Peyer's patch (tissue), 4 donors: Measurements from ENCODE around the gene CHTF18. TPM values are rescaled to one million over a fixed set of nuclear protein-coding genes. Genes with fewer than 3 reads are reported as not detected.
"Not testable (repeated sequence)": the region's sequence is repeated elsewhere in the genome, so short reads cannot be mapped to it uniquely, and the experiment has no call there.

ENCODE experiments used
- DNase-seq, 3 donors: peaks; one replicate each; pipeline ENCODE4 v3.0.0-alpha.2; 2017 to 2019
- H3K27ac ChIP-seq, 4 donors: fragments of 200-600 bp; sonication (generic); one replicate each; pipeline ENCODE4 v1.5.1; 2016 to 2019
- H3K27me3 ChIP-seq, 2 donors: fragments of 200-600 bp; sonication (generic); one replicate each; pipeline ENCODE4 v1.5.1; 2019
- H3K36me3 ChIP-seq, 3 donors: fragments of 200-600 bp; sonication (generic); one replicate each; pipeline ENCODE4 v1.5.1; 2016 to 2019
- H3K4me1 ChIP-seq, 4 donors: fragments of 200-600 bp; sonication (generic); one replicate each; pipeline ENCODE4 v1.5.1; 2016 to 2019
- H3K4me3 ChIP-seq, 4 donors: fragments of 200-600 bp; sonication (generic); 1 replicate in 3 of 4; 2 replicates in 1 of 4; pipeline ENCODE4 v1.5.1; 2016 to 2019; ENCODE audit warnings: mild to moderate bottlenecking in 1 of 4
- H3K9me3 ChIP-seq, 4 donors: fragments of 200-600 bp; sonication (generic); one replicate each; pipeline ENCODE4 v1.5.1; 2016 to 2019; ENCODE audit warnings: mild to moderate bottlenecking in 1 of 4
- CTCF ChIP-seq, 6 experiments: fragments of 450-650 bp in 4 of 6; fragments of 200-600 bp in 2 of 6; sonication (generic) in 1 of 6; IDR thresholded peaks; one replicate each; pipeline ENCODE4 v1.5.1; 2017 to 2019; ENCODE audit warnings: antibody characterized with exemption in 6 of 6, mild to moderate bottlenecking in 3 of 6, moderate library complexity in 1 of 6
- POLR2A ChIP-seq, 2 donors: fragments of 450-650 bp; IDR thresholded peaks; one replicate each; pipeline ENCODE4 v1.5.1; 2017; ENCODE audit warnings: antibody characterized with exemption in 2 of 2, mild to moderate bottlenecking in 2 of 2, moderate library complexity in 2 of 2
- total RNA-seq, 4 donors: library from RNA; depleted of rRNA; stranded (reverse); fragments of >200 nt; gene quantifications; one replicate each; pipeline ENCODE4 v1.1.0, GENCODE V29; 2016

The CHTF18 gene
- total RNA-seq, 4 donors from 2014 or later, result 12.1 to 91.6 (median 19.0) TPM

- Histone ChIP-seq H3K27me3 (no peaks in the 10 kb centered on the region), H3K9me3 (no peaks in the 10 kb centered on the region), H3K36me3 (no peaks in the 10 kb centered on the region), H3K4me3 (no peak overlapping the region), H3K27ac (no peak overlapping the region), H3K4me1 (no peaks in the 10 kb centered on the region)
- DNase-seq, result no peak
- TF ChIP-seq POLR2A (IDR thresholded peaks at IDR 0.05), result no peak
- TF ChIP-seq CTCF (IDR thresholded peaks at IDR 0.05), result no peak
Observed at GRCh38 chr16:750485-750884, 37.9 kb upstream of the CHTF18 start.

- Histone ChIP-seq H3K27ac (no peak overlapping the region), H3K9me3 (no peaks in the 10 kb centered on the region), H3K4me1 (no peaks in the 10 kb centered on the region), H3K27me3 (no peaks in the 10 kb centered on the region), H3K4me3 (no peak overlapping the region), H3K36me3 (no peaks in the 10 kb centered on the region)
- no peak for TF ChIP-seq POLR2A (IDR thresholded peaks at IDR 0.05)
- TF ChIP-seq CTCF (IDR thresholded peaks at IDR 0.05), result no peak
- no peak for DNase-seq
Observed at GRCh38 chr16:751152-752006, 37.0 kb upstream of the CHTF18 start.

- H3K27me3 ChIP-seq, result no peaks in the 10 kb centered on the region
- TF ChIP-seq POLR2A (IDR thresholded peaks at IDR 0.05) (no peak), CTCF (IDR thresholded peaks at IDR 0.05) (no peak)
- no peak overlapping the region for H3K27ac ChIP-seq
- no peak for DNase-seq
- H3K4me1 ChIP-seq, result no peaks in the 10 kb centered on the region
- H3K4me3 ChIP-seq, result no peak overlapping the region
- H3K36me3 ChIP-seq, result no peaks in the 10 kb centered on the region
- no peaks in the 10 kb centered on the region for H3K9me3 ChIP-seq
Observed at GRCh38 chr16:752007-752312, 36.5 kb upstream of the CHTF18 start.

GRCh38 chr16:754121-754607, 34.3 kb upstream of the CHTF18 start:
- H3K9me3 ChIP-seq, H3K27ac ChIP-seq, H3K4me1 ChIP-seq, DNase-seq, H3K36me3 ChIP-seq, H3K27me3 ChIP-seq, H3K4me3 ChIP-seq: not testable (repeated sequence)

GRCh38 chr16:754656-755055, 33.8 kb upstream of the CHTF18 start:
- no peak overlapping the region for H3K4me3 ChIP-seq

More at GRCh38 chr16:754656-755055, 33.8 kb upstream of the CHTF18 start:
- H3K4me1 ChIP-seq, result no peaks in the 10 kb centered on the region
- H3K9me3 ChIP-seq, result no peaks in the 10 kb centered on the region
- no peak overlapping the region for H3K27ac ChIP-seq
- no peak for TF ChIP-seq POLR2A (IDR thresholded peaks at IDR 0.05)
- no peak for TF ChIP-seq CTCF (IDR thresholded peaks at IDR 0.05)
- H3K27me3 ChIP-seq, result no peaks in the 10 kb centered on the region
- no peaks in the 10 kb centered on the region for H3K36me3 ChIP-seq
- no peak for DNase-seq
